Measurements from ENCODE around the gene SUPT6H.
"Not testable (repeated sequence)": the region's sequence is repeated elsewhere in the genome, so short reads cannot be mapped to it uniquely, and the experiment has no call there.

Gene SUPT6H

DNA sequence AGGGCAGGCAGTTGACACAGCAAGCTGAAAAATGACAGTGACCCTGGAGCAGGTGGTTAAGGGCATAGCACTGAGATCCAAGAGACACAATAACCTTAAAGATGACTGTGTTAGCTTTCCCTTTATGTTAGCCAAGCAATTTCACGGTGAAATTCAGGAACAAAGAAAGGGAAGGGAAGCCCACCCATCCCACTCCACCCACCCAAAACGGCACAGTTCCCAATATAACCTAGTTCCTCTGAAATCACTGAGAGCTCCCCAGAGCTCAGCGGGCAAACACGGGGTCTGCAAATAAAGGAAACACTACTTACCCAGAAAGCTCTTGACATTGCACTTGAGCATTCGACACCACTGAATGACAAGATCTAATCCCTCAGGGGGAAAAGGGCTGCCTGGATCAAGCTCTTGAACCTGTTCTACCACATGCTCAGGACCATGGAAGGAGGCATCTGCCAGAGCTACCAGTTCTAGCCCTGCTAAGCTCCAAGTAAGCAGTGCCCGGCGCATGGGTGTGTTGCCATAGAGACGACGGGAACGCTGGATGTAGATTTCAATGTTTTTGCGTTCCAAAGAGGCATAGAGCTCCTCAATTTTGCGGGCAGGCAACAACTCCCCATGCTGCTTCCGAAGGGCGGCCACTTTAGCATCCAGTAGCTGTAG is 27.7 kb upstream of the SUPT6H start:
- H3K36me3 ChIP-seq (ENCODE audit: insufficient read depth, low read length): peaks cover 97% of the 10 kb centered on the region
- no peaks in the 10 kb centered on the region for H3K4me1 ChIP-seq (ENCODE audit: insufficient read depth, low read length)
- H3K9me3 ChIP-seq (ENCODE audit: low read length): no peaks in the 10 kb centered on the region
- no peaks in the 10 kb centered on the region for H3K27me3 ChIP-seq (ENCODE audit: insufficient read depth, low read length)
- no peak overlapping the region for H2AFZ ChIP-seq (ENCODE audit: low read depth, low read length)
- no peak overlapping the region for H3K4me3 ChIP-seq (ENCODE audit: low read length)

DNA sequence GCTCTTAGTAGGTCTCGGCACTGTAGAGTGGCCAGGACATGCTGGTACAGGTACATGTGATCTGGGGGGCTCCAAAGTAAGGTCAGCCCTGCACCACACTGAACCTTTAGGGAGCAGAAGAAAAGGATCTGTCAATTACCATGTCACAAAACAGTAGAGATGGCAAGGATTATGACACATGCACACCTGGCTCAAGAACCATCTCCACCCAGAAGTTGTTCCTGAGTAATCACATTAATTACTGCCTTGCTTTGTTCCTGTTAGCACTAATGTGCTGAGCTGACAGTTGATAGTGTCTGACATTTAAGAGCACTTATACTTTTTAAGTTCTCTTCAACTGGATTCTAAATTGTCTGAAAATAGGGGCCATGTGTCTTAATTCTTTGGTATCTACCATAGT is 26.5 kb upstream of the SUPT6H start:
- peaks cover 94% of the 10 kb centered on the region for H3K36me3 ChIP-seq (ENCODE audit: insufficient read depth, low read length)
- no peak overlapping the region for H3K4me3 ChIP-seq (ENCODE audit: low read length)
- no peak overlapping the region for H2AFZ ChIP-seq (ENCODE audit: low read depth, low read length)
- no peaks in the 10 kb centered on the region for H3K9me3 ChIP-seq (ENCODE audit: low read length)
- H3K27me3 ChIP-seq (ENCODE audit: insufficient read depth, low read length): no peaks in the 10 kb centered on the region
- no peaks in the 10 kb centered on the region for H3K4me1 ChIP-seq (ENCODE audit: insufficient read depth, low read length)

DNA sequence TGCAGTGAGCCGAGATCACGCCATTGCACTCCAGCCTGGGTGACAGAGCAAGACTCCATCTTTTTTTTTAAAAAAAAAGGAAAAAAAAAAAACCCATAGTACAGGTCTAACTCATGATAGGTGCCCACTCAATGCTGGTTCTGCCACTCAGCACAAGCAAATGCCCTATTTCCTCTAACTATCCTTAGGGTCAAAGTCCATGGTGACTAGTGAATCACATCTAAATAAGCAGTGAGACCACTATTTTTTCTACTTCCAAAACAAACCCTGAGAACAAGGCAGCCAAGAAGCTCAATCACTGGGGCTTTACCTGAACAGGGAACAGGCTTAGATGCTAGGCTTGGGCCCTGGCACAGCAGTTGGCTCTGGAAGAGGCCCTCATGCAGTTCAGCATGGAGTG is 20.4 kb upstream of the SUPT6H start:
- Histone ChIP-seq H3K4me1 (ENCODE audit: insufficient read depth, low read length) (peaks cover 14% of the 10 kb centered on the region), H3K9me3 (ENCODE audit: low read length) (no peaks in the 10 kb centered on the region), H3K4me3 (ENCODE audit: low read length) (no peak overlapping the region), H3K27me3 (ENCODE audit: insufficient read depth, low read length) (no peaks in the 10 kb centered on the region), H3K36me3 (ENCODE audit: insufficient read depth, low read length) (peaks cover 68% of the 10 kb centered on the region), H2AFZ (ENCODE audit: low read depth, low read length) (no peak overlapping the region)

DNA sequence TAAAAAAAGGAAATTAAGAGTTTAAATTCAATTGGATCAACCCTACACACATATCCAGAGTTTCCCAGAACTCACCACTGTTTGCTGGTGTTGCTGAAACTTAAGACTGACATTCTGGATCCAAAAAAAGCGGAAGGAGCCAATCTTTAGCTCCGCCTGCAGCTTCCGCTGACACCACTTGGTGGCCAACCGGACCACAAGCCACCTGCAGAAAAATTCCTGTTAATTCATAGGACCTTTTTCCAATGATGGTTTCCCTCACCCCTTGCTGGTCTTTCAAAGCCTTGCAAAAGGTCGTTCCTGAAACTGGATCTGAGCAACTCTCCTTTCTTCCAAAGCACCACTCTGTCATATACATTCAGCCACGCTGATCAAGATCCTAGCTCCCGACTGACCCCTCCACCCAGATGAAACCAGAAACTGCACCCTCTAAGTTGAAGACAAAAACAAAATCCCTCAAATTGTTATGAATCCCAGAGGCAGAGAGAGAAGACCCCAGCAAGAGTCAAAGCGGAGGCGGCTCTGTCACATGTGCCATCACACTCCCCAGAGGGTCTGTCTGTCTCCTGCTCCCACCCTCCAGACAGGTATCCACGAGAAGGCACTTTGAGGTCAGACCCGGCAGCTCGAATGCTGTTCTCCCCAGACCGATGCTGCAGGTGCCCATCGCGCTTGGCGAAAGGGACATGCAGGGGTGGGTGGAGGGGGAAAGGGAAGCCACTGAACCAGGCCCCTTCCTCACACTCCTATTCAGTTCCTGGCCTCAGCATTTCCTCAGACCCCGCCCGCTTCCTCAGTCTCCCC is 17.8 kb upstream of the SUPT6H start:
- Histone ChIP-seq H2AFZ (ENCODE audit: low read depth, low read length) (no peak overlapping the region), H3K36me3 (ENCODE audit: insufficient read depth, low read length) (peaks cover 52% of the 10 kb centered on the region), H3K4me3 (ENCODE audit: low read length) (peak overlapping the region; percentile 95), H3K9me3 (ENCODE audit: low read length) (no peaks in the 10 kb centered on the region), H3K4me1 (ENCODE audit: insufficient read depth, low read length) (peaks cover 15% of the 10 kb centered on the region), H3K27me3 (ENCODE audit: insufficient read depth, low read length) (no peaks in the 10 kb centered on the region)

DNA sequence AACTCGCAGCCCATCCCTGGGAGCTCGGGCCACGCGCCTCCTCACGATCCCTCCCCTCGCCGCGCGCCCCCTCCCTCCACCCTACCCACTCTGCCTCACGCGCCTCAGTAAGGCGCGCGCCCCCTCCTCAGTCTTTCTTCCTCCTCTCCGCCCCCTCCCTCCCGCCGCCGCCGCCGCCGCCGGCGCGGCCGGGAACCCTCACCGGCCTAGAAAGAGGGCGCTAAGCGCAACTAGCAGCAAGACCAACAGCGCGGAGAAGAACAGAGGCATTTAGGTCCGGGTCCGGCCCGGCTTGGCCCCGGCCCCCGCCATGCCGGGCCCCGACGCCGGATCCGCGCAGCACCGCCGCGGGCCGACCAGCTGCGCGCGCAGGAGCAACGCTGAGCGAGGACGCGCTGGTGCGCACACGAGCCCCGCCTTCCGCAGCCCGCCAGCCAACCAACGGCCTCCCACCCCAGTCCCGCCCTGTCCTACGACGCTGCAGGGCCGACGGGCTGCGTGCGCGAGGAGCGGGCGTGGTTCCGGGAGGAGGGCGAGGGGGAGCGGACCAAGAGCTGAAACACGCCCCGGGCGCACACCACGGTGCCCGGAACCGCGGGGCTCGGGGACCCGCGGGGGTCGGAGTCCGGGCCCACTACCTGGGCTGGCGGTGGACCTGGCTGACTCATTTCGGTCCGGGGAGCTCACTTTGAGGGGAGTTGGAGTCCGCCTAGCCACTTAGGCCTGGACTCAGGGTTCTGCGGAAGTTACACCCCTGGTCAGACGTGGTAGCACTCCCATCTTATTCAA is 17.0 kb upstream of the SUPT6H start, which contains the start of gene BLTP2:
Gene BLTP2, minus strand, starts transcription at position 372 of the 789 bp plus-strand sequence. Its CDS starts 102 bp downstream, at position 270.
- Histone ChIP-seq H2AFZ (ENCODE audit: low read depth, low read length) (peak within 1 kb of the TSS; percentile 73), H3K4me1 (ENCODE audit: insufficient read depth, low read length) (peaks cover 15% of the 10 kb centered on the region), H3K27me3 (ENCODE audit: insufficient read depth, low read length) (no peaks in the 10 kb centered on the region), H3K9me3 (ENCODE audit: low read length) (no peaks in the 10 kb centered on the region), H3K36me3 (ENCODE audit: insufficient read depth, low read length) (peaks cover 47% of the 10 kb centered on the region), H3K4me3 (ENCODE audit: low read length) (peak within 1 kb of the TSS; percentile 95)

DNA sequence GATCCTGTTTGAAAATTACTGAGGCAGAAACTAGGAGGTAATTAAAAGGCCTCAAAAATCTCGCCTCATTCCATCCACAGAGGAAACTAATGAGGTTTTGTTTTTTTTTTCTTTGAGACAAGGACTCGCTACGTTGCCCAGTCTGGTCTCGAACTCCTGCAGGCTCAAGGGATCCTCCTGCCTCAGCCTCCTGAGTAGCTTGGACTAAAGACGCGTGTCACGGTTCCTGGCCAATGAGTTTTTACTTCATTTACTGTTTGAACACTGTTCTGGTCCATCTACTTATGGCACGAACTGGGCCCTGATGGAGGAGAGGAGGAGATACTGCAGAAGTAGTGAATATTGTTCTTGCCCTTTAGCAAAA is 16.4 kb upstream of the SUPT6H start:
- Histone ChIP-seq H3K4me3 (ENCODE audit: low read length) (peak overlapping the region; percentile 95), H3K9me3 (ENCODE audit: low read length) (no peaks in the 10 kb centered on the region), H2AFZ (ENCODE audit: low read depth, low read length) (peak overlapping the region; percentile 73), H3K36me3 (ENCODE audit: insufficient read depth, low read length) (peaks cover 46% of the 10 kb centered on the region), H3K27me3 (ENCODE audit: insufficient read depth, low read length) (no peaks in the 10 kb centered on the region), H3K4me1 (ENCODE audit: insufficient read depth, low read length) (peaks cover 15% of the 10 kb centered on the region)

DNA sequence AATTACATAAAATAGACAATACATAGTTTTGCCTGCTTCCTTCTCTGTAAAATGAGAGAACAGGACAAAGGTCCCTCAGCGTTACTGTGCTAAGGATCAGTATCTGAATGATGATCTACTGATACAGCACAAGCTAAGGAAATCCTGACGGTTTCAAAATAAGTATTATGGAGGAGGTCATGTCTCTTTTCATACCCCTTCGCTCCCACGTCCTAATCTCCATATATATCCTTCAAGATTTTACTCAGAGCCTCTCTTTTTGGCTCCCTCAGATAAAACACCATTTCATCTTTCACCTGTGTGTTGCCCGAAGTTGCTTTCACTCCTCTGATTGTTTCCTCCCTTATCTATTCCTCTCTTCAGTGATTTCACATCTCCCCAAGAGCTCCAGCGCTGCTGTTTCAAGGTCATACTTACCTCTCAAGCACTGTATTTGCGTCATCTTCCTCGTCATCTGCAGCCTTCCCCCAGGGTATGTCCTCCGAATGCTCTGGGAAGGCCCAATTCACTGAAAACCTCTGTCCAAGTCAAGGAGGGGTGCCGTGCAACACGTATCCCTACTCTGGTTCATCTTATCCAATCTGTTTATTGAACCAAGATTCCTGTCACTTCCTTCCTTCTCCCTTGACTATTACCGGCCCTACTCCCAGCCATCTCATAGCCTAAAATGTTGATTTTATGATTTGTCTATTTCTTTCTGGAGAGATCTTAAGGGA is 15.8 kb upstream of the SUPT6H start:
- H3K4me1 ChIP-seq (ENCODE audit: insufficient read depth, low read length): peaks cover 15% of the 10 kb centered on the region
- no peak overlapping the region for H2AFZ ChIP-seq (ENCODE audit: low read depth, low read length)
- no peak overlapping the region for H3K4me3 ChIP-seq (ENCODE audit: low read length)
- peaks cover 46% of the 10 kb centered on the region for H3K36me3 ChIP-seq (ENCODE audit: insufficient read depth, low read length)
- no peaks in the 10 kb centered on the region for H3K9me3 ChIP-seq (ENCODE audit: low read length)
- no peaks in the 10 kb centered on the region for H3K27me3 ChIP-seq (ENCODE audit: insufficient read depth, low read length)

DNA sequence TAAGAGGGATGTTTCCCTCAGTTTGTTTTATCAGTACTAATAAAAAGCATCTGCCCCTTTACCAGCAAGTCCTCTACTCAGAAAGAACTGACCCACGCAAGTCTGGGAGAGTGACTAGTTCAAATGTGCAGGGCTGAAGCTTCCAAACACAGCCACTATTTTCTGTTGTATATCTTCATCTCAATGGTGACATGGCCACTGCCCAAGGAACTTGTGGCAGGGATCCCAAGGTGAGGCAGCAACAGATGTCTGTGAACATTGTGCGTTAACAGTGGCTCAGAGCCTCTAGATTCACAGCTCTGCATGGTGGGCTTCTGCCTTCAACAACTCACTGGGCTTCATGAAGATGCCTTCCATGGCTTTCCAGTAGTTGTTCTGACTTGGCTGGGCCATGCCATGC is 13.3 kb upstream of the SUPT6H start:
- H2AFZ ChIP-seq (ENCODE audit: low read depth, low read length): no peak overlapping the region
- no peaks in the 10 kb centered on the region for H3K9me3 ChIP-seq (ENCODE audit: low read length)
- no peaks in the 10 kb centered on the region for H3K27me3 ChIP-seq (ENCODE audit: insufficient read depth, low read length)
- no peak overlapping the region for H3K4me3 ChIP-seq (ENCODE audit: low read length)
- H3K4me1 ChIP-seq (ENCODE audit: insufficient read depth, low read length): peaks cover 9% of the 10 kb centered on the region
- peaks cover 37% of the 10 kb centered on the region for H3K36me3 ChIP-seq (ENCODE audit: insufficient read depth, low read length)

DNA sequence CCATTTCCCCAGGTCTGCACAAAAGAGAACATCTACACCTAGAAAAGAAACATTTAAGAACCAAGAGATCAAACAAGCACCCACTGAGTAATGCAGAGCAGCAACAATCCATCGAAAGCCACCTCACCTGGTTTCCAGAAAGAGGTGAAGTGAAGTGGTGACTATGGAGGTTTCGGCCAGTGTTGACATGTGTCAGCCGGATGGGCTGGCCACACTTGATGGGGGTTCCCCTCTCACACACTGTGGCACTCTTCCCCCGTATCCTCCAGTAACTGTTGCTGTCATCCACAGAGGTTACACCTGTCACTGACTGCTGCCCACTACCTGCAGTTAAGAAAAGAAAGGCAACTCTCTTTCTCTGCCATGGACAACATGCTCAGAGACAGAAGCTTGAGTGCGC is 6.8 kb upstream of the SUPT6H start:
- H2AFZ ChIP-seq (ENCODE audit: low read depth, low read length): no peak overlapping the region
- no peaks in the 10 kb centered on the region for H3K27me3 ChIP-seq (ENCODE audit: insufficient read depth, low read length)
- no peak overlapping the region for H3K4me3 ChIP-seq (ENCODE audit: low read length)
- peaks cover 4% of the 10 kb centered on the region for H3K9me3 ChIP-seq (ENCODE audit: low read length)
- H3K4me1 ChIP-seq (ENCODE audit: insufficient read depth, low read length): no peaks in the 10 kb centered on the region
- peaks cover 46% of the 10 kb centered on the region for H3K36me3 ChIP-seq (ENCODE audit: insufficient read depth, low read length)

DNA sequence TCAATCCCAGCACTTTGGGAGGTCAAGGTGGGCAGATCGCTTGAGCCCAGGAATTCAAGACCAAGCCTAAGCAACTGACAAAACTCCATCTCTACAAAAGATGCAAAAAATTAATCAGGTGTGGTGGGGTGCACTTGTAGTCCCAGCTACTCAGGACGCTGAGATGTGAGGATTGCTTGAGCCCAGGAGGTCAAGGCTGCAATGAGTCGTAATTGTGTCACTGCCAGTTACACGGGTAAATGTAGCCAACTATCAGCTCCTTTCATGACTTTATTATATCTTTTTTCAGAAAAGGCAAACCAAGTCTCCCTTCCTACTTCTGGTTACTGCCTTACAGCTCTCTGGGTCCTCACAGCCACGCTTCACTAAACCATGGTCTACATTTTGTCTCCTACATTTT is 4.2 kb upstream of the SUPT6H start:
- Histone ChIP-seq H3K4me1 (ENCODE audit: insufficient read depth, low read length) (peaks cover 4% of the 10 kb centered on the region), H3K9me3 (ENCODE audit: low read length) (peaks cover 4% of the 10 kb centered on the region), H2AFZ (ENCODE audit: low read depth, low read length) (no peak overlapping the region), H3K4me3 (ENCODE audit: low read length) (no peak overlapping the region), H3K36me3 (ENCODE audit: insufficient read depth, low read length) (peaks cover 31% of the 10 kb centered on the region), H3K27me3 (ENCODE audit: insufficient read depth, low read length) (no peaks in the 10 kb centered on the region)

DNA sequence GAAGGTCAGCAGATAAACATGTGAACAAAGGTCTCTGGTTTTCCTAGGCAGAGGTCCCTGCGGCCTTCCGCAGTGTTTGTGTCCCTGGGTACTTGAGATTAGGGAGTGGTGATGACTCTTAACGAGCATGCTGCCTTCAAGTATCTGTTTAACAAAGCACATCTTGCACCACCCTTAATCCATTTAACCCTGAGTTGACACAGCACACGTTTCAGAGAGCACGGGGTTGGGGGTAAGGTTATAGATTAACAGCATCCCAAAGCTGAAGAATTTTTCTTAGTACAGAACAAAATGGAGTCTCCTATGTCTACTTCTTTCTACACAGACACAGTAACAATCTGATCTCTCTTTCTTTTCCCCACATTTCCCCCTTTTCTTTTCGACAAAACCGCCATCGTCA is 3.7 kb upstream of the SUPT6H start:
- not testable (repeated sequence) for H3K4me1 ChIP-seq (ENCODE audit: insufficient read depth, low read length); H3K9me3 ChIP-seq (ENCODE audit: low read length); H2AFZ ChIP-seq (ENCODE audit: low read depth, low read length); H3K4me3 ChIP-seq (ENCODE audit: low read length); H3K27me3 ChIP-seq (ENCODE audit: insufficient read depth, low read length)
- H3K36me3 ChIP-seq (ENCODE audit: insufficient read depth, low read length): peaks cover 26% of the 10 kb centered on the region

DNA sequence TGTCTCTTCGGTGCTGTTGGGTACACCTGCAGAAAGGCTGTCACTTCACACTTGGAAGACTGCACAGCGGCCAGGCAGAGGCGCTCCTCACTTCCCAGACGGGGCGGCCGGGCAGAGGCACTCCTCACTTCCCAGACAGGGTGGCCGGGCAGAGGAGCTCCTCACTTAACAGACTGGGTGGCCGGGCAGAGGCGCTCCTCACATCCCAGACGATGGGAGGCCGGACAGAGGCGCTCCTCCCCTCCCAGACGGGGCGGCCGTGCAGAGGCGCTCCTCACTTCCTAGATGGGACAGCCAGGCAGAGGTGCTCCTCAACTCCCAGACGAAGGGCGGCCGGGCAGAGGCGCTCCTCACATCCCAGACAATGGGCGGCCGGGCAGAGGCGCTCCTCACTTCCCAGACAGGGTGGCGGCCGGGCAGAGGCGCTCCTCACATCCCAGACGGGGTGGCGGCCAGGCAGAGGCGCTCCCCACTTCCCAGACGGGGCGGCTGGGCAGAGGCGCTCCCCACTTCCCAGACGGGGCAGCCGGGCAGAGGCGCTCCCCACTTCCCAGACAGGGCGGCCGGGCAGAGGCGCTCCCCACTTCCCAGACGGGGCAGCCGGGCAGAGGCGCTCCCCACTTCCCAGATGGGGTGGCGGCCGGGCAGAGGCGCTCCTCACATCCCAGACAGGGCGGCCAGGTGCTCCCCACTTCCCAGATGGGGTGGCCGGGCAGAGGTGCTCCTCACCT is 3.1 kb upstream of the SUPT6H start:
- not testable (repeated sequence) for H3K4me3 ChIP-seq (ENCODE audit: low read length); H3K9me3 ChIP-seq (ENCODE audit: low read length); H2AFZ ChIP-seq (ENCODE audit: low read depth, low read length); H3K27me3 ChIP-seq (ENCODE audit: insufficient read depth, low read length)
- peaks cover 23% of the 10 kb centered on the region for H3K36me3 ChIP-seq (ENCODE audit: insufficient read depth, low read length)
- peaks cover 11% of the 10 kb centered on the region for H3K4me1 ChIP-seq (ENCODE audit: insufficient read depth, low read length)
